ENCODE data around the gene MFSD12. TPM values are rescaled to one million over a fixed set of nuclear protein-coding genes. Genes with fewer than 3 reads are reported as not detected.

The MFSD12 gene
- total and polyA plus RNA-seq, 2 experiments from 2014 or later, result 35.3 to 91.1 TPM

DNA sequence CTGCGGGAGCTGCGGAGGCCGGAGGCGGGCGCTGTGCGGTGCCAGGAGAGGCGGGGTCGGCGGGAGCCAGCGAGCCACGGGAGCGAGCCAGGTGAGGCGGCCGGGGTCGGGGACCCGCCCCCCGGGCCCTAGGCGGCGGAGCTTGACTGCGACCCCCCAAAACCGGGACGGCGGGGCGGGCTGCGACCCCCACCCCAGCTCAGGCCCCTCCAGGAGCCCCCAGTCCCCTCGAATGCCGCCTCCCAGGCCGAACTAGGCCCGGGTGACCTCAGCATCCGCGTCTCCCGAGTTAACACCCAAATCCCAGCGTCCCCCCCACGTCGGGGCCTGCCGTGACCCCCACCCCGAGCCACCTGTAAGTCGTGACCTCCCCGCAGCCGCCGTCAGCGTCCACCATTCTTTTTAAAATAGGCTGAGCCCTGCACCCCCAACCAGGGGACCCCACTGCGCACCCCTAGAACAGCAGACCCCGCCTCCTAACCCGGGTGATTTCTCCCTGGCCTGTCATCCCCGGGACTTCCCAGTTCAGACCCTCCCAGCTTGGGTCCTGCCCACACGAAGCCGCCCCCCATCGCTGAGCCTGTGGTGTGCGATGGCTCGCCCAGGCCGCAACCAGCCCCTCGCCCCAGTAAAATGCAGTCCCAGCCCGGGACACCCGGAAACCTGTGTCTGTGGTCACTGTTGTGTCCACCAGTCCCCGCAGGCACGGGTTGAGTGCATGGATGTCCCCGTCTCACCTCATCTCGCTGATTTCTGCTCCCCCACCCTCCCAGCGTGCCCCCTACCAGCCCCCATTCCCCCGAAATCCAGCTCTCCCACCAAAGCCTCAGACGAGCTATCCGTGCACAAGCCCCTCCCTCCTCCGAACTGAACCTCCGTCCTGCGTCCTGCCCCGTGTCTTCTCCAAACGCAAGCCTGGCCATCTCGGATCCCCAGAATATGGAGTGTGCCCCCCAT lies 50.7 kb downstream of the MFSD12 start:
- H3K27ac ChIP-seq (ENCODE audit: low read depth), result no peak overlapping the region
- ATAC-seq, result peak; percentile 12
- H3K4me2 ChIP-seq, result peak overlapping the region; percentile 97
- Mint-ChIP-seq H3K27ac (no peak overlapping the region; the same call in 1 of the 2 replicates), H3K4me3 (peak overlapping the region; percentile 82), H3K27me3 (ENCODE audit: insufficient read depth, low read depth, poor library complexity) (peaks cover 25% of the 10 kb centered on the region), H3K36me3 (ENCODE audit: low read depth) (peaks cover 11% of the 10 kb centered on the region; the same call in 2 of the 3 replicates), H3K4me1 (peaks cover 11% of the 10 kb centered on the region; the same call in 2 of the 3 replicates), H3K9me3 (no peaks in the 10 kb centered on the region)
- peak overlapping the region; percentile 86 for H3K4me3 ChIP-seq
- H3K27me3 ChIP-seq (ENCODE audit: insufficient read depth), result no peaks in the 10 kb centered on the region
- no peaks in the 10 kb centered on the region for H3K9me2 ChIP-seq (ENCODE audit: insufficient read depth)
- no peaks in the 10 kb centered on the region for H3K36me3 ChIP-seq (ENCODE audit: insufficient read depth)
- H3K79me2 ChIP-seq (replicated peaks; ENCODE audit: insufficient read depth), result peaks cover 33% of the 10 kb centered on the region
- no peaks in the 10 kb centered on the region for H3F3A ChIP-seq (replicated peaks; ENCODE audit: low read depth)
- TF ChIP-seq ZNF114 (CRISPR knock-in tag; IDR thresholded peaks at IDR 0.05), result no peak
- TF ChIP-seq POLR2AphosphoS5 (IDR thresholded peaks at IDR 0.05; ENCODE audit: low read depth), result no peak
- TF ChIP-seq NANOG (IDR thresholded peaks at IDR 0.05; ENCODE audit: borderline replicate concordance), result no peak
- no peak for TF ChIP-seq JUNB (IDR thresholded peaks at IDR 0.05; ENCODE audit: unreplicated experiment)
- no peak for TF ChIP-seq ETS1 (IDR thresholded peaks at IDR 0.05)
- TF ChIP-seq, protein P1, sequence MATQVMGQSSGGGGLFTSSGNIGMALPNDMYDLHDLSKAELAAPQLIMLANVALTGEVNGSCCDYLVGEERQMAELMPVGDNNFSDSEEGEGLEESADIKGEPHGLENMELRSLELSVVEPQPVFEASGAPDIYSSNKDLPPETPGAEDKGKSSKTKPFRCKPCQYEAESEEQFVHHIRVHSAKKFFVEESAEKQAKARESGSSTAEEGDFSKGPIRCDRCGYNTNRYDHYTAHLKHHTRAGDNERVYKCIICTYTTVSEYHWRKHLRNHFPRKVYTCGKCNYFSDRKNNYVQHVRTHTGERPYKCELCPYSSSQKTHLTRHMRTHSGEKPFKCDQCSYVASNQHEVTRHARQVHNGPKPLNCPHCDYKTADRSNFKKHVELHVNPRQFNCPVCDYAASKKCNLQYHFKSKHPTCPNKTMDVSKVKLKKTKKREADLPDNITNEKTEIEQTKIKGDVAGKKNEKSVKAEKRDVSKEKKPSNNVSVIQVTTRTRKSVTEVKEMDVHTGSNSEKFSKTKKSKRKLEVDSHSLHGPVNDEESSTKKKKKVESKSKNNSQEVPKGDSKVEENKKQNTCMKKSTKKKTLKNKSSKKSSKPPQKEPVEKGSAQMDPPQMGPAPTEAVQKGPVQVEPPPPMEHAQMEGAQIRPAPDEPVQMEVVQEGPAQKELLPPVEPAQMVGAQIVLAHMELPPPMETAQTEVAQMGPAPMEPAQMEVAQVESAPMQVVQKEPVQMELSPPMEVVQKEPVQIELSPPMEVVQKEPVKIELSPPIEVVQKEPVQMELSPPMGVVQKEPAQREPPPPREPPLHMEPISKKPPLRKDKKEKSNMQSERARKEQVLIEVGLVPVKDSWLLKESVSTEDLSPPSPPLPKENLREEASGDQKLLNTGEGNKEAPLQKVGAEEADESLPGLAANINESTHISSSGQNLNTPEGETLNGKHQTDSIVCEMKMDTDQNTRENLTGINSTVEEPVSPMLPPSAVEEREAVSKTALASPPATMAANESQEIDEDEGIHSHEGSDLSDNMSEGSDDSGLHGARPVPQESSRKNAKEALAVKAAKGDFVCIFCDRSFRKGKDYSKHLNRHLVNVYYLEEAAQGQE (IDR thresholded peaks at IDR 0.05; ENCODE audit: unreplicated experiment), result no peak
- no peak for TF ChIP-seq STAT1 (IDR thresholded peaks at IDR 0.05; ENCODE audit: unreplicated experiment)
- TF ChIP-seq, protein P2, sequence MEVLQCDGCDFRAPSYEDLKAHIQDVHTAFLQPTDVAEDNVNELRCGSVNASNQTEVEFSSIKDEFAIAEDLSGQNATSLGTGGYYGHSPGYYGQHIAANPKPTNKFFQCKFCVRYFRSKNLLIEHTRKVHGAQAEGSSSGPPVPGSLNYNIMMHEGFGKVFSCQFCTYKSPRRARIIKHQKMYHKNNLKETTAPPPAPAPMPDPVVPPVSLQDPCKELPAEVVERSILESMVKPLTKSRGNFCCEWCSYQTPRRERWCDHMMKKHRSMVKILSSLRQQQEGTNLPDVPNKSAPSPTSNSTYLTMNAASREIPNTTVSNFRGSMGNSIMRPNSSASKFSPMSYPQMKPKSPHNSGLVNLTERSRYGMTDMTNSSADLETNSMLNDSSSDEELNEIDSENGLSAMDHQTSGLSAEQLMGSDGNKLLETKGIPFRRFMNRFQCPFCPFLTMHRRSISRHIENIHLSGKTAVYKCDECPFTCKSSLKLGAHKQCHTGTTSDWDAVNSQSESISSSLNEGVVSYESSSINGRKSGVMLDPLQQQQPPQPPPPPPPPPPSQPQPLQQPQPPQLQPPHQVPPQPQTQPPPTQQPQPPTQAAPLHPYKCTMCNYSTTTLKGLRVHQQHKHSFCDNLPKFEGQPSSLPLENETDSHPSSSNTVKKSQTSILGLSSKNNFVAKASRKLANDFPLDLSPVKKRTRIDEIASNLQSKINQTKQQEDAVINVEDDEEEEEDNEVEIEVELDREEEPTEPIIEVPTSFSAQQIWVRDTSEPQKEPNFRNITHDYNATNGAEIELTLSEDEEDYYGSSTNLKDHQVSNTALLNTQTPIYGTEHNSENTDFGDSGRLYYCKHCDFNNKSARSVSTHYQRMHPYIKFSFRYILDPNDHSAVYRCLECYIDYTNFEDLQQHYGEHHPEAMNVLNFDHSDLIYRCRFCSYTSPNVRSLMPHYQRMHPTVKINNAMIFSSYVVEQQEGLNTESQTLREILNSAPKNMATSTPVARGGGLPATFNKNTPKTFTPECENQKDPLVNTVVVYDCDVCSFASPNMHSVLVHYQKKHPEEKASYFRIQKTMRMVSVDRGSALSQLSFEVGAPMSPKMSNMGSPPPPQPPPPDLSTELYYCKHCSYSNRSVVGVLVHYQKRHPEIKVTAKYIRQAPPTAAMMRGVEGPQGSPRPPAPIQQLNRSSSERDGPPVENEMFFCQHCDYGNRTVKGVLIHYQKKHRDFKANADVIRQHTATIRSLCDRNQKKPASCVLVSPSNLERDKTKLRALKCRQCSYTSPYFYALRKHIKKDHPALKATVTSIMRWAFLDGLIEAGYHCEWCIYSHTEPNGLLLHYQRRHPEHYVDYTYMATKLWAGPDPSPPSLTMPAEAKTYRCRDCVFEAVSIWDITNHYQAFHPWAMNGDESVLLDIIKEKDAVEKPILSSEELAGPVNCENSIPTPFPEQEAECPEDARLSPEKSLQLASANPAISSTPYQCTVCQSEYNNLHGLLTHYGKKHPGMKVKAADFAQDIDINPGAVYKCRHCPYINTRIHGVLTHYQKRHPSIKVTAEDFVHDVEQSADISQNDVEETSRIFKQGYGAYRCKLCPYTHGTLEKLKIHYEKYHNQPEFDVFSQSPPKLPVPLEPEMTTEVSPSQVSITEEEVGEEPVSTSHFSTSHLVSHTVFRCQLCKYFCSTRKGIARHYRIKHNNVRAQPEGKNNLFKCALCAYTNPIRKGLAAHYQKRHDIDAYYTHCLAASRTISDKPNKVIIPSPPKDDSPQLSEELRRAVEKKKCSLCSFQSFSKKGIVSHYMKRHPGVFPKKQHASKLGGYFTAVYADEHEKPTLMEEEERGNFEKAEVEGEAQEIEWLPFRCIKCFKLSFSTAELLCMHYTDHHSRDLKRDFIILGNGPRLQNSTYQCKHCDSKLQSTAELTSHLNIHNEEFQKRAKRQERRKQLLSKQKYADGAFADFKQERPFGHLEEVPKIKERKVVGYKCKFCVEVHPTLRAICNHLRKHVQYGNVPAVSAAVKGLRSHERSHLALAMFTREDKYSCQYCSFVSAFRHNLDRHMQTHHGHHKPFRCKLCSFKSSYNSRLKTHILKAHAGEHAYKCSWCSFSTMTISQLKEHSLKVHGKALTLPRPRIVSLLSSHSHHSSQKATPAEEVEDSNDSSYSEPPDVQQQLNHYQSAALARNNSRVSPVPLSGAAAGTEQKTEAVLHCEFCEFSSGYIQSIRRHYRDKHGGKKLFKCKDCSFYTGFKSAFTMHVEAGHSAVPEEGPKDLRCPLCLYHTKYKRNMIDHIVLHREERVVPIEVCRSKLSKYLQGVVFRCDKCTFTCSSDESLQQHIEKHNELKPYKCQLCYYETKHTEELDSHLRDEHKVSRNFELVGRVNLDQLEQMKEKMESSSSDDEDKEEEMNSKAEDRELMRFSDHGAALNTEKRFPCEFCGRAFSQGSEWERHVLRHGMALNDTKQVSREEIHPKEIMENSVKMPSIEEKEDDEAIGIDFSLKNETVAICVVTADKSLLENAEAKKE (CRISPR knock-in tag; IDR thresholded peaks at IDR 0.05), result no peak
- no peak for TF ChIP-seq CTCF (conservative IDR thresholded peaks at IDR 0.05; ENCODE audit: low read depth in 2 of 2)
- H2AFZ ChIP-seq, result peak overlapping the region; percentile 43; the same call in 1 of the 2 replicates
- peak; percentile 52 for DNase-seq (ENCODE audit: low spot score)
- H4K20me1 ChIP-seq (replicated peaks; ENCODE audit: insufficient read depth), result peaks cover 7% of the 10 kb centered on the region; the same call in 1 of the 2 replicates
- H3K4me1 ChIP-seq (ENCODE audit: insufficient read depth), result peaks cover 15% of the 10 kb centered on the region

All from GM23338 (cell line).